Skeletal muscle satellite cell (primary cell): Measurements from ENCODE around the gene DCDC2.
"Not testable (repeated sequence)": the region's sequence is repeated elsewhere in the genome, so short reads cannot be mapped to it uniquely, and the experiment has no call there.

Source experiments
- H3K27me3 ChIP-seq: 2 replicates; pipeline ENCODE4 v1.7.0; 2013; ENCODE audit warnings: low read length; ENCODE audit not compliant: control insufficient read depth, insufficient read depth
- H3K36me3 ChIP-seq: 2 replicates; pipeline ENCODE4 v1.7.0; 2013; ENCODE audit warnings: mild to moderate bottlenecking, control low read depth, low read length; ENCODE audit not compliant: insufficient read depth
- H3K4me1 ChIP-seq: 2 replicates; pipeline ENCODE4 v1.7.0; 2013; ENCODE audit warnings: low read length; ENCODE audit not compliant: control insufficient read depth, insufficient read depth
- H3K4me2 ChIP-seq: 2 replicates; pipeline ENCODE4 v1.7.0; 2013; ENCODE audit warnings: mild to moderate bottlenecking, low read length
- H3K4me3 ChIP-seq: 2 replicates; pipeline ENCODE4 v1.7.0; 2013; ENCODE audit warnings: low read length
- H3K9ac ChIP-seq: 2 replicates; pipeline ENCODE4 v1.7.0; 2013; ENCODE audit warnings: mild to moderate bottlenecking, low read depth, low read length, moderate library complexity
- H3K9me3 ChIP-seq: replicated peaks from 2 replicates; pipeline ENCODE4 v1.7.0; 2013; ENCODE audit warnings: mild to moderate bottlenecking, control low read depth, low read length

DCDC2 gene

GRCh38 chr6:24148684-24149083 lies 209.2 kb downstream of the DCDC2 start:
- Histone ChIP-seq H3K4me2 (no peak overlapping the region), H3K4me1 (no peaks in the 10 kb centered on the region), H3K36me3 (no peaks in the 10 kb centered on the region), H3K9me3 (no peaks in the 10 kb centered on the region), H3K4me3 (no peak overlapping the region), H3K27me3 (no peaks in the 10 kb centered on the region), H3K9ac (no peak overlapping the region)

GRCh38 chr6:24148154-24148570 lies 209.7 kb downstream of the DCDC2 start:
- no peaks in the 10 kb centered on the region for H3K27me3 ChIP-seq
- H3K4me1 ChIP-seq = no peaks in the 10 kb centered on the region
- no peak overlapping the region for H3K9ac ChIP-seq
- no peak overlapping the region for H3K4me2 ChIP-seq
- no peaks in the 10 kb centered on the region for H3K9me3 ChIP-seq
- H3K36me3 ChIP-seq = no peaks in the 10 kb centered on the region
- H3K4me3 ChIP-seq = no peak overlapping the region

GRCh38 chr6:24147511-24148153 lies 210.2 kb downstream of the DCDC2 start:
- no peak overlapping the region for H3K9ac ChIP-seq
- no peak overlapping the region for H3K4me3 ChIP-seq
- H3K27me3 ChIP-seq = no peaks in the 10 kb centered on the region
- no peaks in the 10 kb centered on the region for H3K36me3 ChIP-seq
- H3K4me2 ChIP-seq = no peak overlapping the region
- H3K9me3 ChIP-seq = no peaks in the 10 kb centered on the region
- H3K4me1 ChIP-seq = no peaks in the 10 kb centered on the region

GRCh38 chr6:24146871-24147270 lies 211.0 kb downstream of the DCDC2 start:
- Histone ChIP-seq H3K36me3 (no peaks in the 10 kb centered on the region), H3K4me1 (no peaks in the 10 kb centered on the region), H3K27me3 (no peaks in the 10 kb centered on the region), H3K4me2 (no peak overlapping the region), H3K9me3 (no peaks in the 10 kb centered on the region), H3K9ac (no peak overlapping the region), H3K4me3 (no peak overlapping the region)

GRCh38 chr6:24145690-24146131 lies 212.1 kb downstream of the DCDC2 start:
- no peak overlapping the region for H3K4me3 ChIP-seq
- no peak overlapping the region for H3K4me2 ChIP-seq

GRCh38 chr6:24142733-24143132 lies 215.1 kb downstream of the DCDC2 start:
- not testable (repeated sequence) for H3K4me2 ChIP-seq, H3K4me1 ChIP-seq, H3K27me3 ChIP-seq, H3K4me3 ChIP-seq, H3K36me3 ChIP-seq, H3K9me3 ChIP-seq, H3K9ac ChIP-seq

More at GRCh38 chr6:24145690-24146131, 212.1 kb downstream of the DCDC2 start:
- Histone ChIP-seq H3K9ac (no peak overlapping the region), H3K27me3 (no peaks in the 10 kb centered on the region), H3K36me3 (no peaks in the 10 kb centered on the region), H3K9me3 (no peaks in the 10 kb centered on the region), H3K4me1 (no peaks in the 10 kb centered on the region)

GRCh38 chr6:24140591-24140990 lies 217.3 kb downstream of the DCDC2 start:
- no peak overlapping the region for H3K9ac ChIP-seq
- no peaks in the 10 kb centered on the region for H3K36me3 ChIP-seq
- H3K27me3 ChIP-seq = no peaks in the 10 kb centered on the region
- no peaks in the 10 kb centered on the region for H3K4me1 ChIP-seq
- H3K4me3 ChIP-seq = no peak overlapping the region
- H3K9me3 ChIP-seq = no peaks in the 10 kb centered on the region
- H3K4me2 ChIP-seq = no peak overlapping the region

GRCh38 chr6:24139639-24140038 lies 218.2 kb downstream of the DCDC2 start:
- no peaks in the 10 kb centered on the region for H3K4me1 ChIP-seq
- H3K4me2 ChIP-seq = no peak overlapping the region
- no peaks in the 10 kb centered on the region for H3K9me3 ChIP-seq
- no peak overlapping the region for H3K4me3 ChIP-seq
- no peaks in the 10 kb centered on the region for H3K27me3 ChIP-seq
- H3K9ac ChIP-seq = no peak overlapping the region
- H3K36me3 ChIP-seq = no peaks in the 10 kb centered on the region

GRCh38 chr6:24139080-24139479 lies 218.8 kb downstream of the DCDC2 start:
- Histone ChIP-seq H3K9ac (no peak overlapping the region), H3K27me3 (no peaks in the 10 kb centered on the region), H3K9me3 (no peaks in the 10 kb centered on the region), H3K36me3 (no peaks in the 10 kb centered on the region), H3K4me1 (no peaks in the 10 kb centered on the region), H3K4me2 (no peak overlapping the region), H3K4me3 (no peak overlapping the region)

- Histone ChIP-seq H3K9ac (no peak overlapping the region), H3K4me2 (no peak overlapping the region), H3K4me1 (no peaks in the 10 kb centered on the region), H3K9me3 (no peaks in the 10 kb centered on the region), H3K36me3 (no peaks in the 10 kb centered on the region), H3K27me3 (no peaks in the 10 kb centered on the region), H3K4me3 (no peak overlapping the region)
Observed at GRCh38 chr6:24131751-24132150, 226.1 kb downstream of the DCDC2 start.

- Histone ChIP-seq H3K4me2 (no peak overlapping the region), H3K9ac (no peak overlapping the region), H3K4me3 (no peak overlapping the region), H3K36me3 (no peaks in the 10 kb centered on the region), H3K27me3 (no peaks in the 10 kb centered on the region), H3K4me1 (no peaks in the 10 kb centered on the region), H3K9me3 (no peaks in the 10 kb centered on the region)
Observed at GRCh38 chr6:24127316-24127715, 230.5 kb downstream of the DCDC2 start.

- Histone ChIP-seq H3K27me3 (no peaks in the 10 kb centered on the region), H3K4me3 (no peak overlapping the region), H3K4me2 (no peak overlapping the region), H3K9me3 (no peaks in the 10 kb centered on the region), H3K9ac (no peak overlapping the region), H3K36me3 (no peaks in the 10 kb centered on the region), H3K4me1 (no peaks in the 10 kb centered on the region)
Observed at GRCh38 chr6:24126586-24127192, 231.2 kb downstream of the DCDC2 start.
